Measurements from ENCODE around the gene GPR143. TPM values are rescaled to one million over a fixed set of nuclear protein-coding genes. Genes with fewer than 3 reads are reported as not detected.

Gene GPR143
- total and polyA plus RNA-seq, 9 donors = 1.4 to 4.7 (median 3.5) TPM

DNA sequence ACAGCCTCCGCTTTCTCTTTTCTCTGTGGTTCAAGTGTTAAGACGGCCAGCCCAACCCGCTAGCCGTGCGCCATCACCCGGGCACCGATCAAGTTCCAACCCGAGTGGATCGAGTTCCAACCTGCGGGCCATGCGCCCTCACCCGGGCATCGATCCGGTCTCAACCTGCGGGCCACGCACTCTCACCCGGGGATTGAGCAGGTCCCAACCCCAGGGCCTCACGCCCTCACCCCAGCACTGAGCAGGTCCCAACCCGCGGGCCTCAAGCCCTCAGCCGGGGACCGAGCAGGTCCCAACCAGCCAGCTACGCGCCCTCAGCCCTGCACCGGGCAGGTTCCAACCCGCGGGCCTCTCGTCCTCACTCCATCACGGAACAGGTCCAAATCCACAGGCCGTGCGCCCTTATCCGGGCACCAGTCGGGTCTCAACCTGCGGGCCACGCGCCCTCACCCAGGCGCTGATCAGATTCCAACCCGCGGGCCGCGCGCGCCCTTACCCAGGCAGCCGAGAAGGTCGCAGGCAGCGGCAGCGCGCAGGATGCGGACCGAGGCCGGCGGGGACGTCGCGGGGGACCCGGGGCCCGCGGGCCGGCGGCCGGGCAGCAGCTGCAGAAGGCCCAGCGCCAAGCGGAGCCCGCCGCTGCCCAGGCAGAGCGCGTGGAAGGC lies 443 bp downstream of the GPR143 start:
- 21 to 30% (median 28%) methylated on average over 64 to 67 of the region's 67 CpGs for WGBS, 3 donors
- no peaks in the 10 kb centered on the region for H3K9me3 ChIP-seq
- no peaks in the 10 kb centered on the region for H3K36me3 ChIP-seq
- DNase-seq = peak in 1 of 5 donors; percentile 25
- no peak overlapping the region for H3K4me3 ChIP-seq
- no peak for TF ChIP-seq POLR2A (IDR thresholded peaks at IDR 0.05)
- TF ChIP-seq, protein P1, sequence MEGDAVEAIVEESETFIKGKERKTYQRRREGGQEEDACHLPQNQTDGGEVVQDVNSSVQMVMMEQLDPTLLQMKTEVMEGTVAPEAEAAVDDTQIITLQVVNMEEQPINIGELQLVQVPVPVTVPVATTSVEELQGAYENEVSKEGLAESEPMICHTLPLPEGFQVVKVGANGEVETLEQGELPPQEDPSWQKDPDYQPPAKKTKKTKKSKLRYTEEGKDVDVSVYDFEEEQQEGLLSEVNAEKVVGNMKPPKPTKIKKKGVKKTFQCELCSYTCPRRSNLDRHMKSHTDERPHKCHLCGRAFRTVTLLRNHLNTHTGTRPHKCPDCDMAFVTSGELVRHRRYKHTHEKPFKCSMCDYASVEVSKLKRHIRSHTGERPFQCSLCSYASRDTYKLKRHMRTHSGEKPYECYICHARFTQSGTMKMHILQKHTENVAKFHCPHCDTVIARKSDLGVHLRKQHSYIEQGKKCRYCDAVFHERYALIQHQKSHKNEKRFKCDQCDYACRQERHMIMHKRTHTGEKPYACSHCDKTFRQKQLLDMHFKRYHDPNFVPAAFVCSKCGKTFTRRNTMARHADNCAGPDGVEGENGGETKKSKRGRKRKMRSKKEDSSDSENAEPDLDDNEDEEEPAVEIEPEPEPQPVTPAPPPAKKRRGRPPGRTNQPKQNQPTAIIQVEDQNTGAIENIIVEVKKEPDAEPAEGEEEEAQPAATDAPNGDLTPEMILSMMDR (IDR thresholded peaks at IDR 0.05) = no peak
- TF ChIP-seq EP300 (IDR thresholded peaks at IDR 0.05) = no peak
- no peaks in the 10 kb centered on the region for H3K27me3 ChIP-seq
- no peak overlapping the region for H3K27ac ChIP-seq
- intact Hi-C loops (cut with DNase I) = no loop called here
- H3K4me1 ChIP-seq (ENCODE audit: insufficient read depth) = peaks cover 2% of the 10 kb centered on the region

DNA sequence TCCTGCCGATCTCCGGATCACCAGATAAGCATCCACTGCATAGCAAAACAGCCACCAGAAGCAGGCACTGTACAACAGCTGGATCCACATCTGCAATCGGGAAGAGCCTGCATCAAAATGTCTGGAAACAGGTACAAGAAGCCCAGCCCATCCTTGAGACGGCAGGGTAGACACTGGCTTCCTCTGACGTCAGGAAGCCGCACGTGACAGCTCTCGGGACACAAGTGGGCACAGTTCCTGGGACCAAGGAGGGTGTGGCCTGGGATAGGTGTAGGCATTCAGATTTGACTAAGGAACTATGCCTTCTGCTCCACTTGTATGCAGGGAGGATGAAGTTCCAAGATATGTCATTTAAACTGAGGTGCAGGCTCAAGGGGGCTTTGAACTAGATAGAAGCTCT lies 6.3 kb downstream of the GPR143 start:
- WGBS, 3 donors = 70 to 79% (median 76%) methylated on average over 8 of the region's 8 CpGs
- Histone ChIP-seq H3K27ac (no peak overlapping the region), H3K36me3 (no peaks in the 10 kb centered on the region), H3K9me3 (no peaks in the 10 kb centered on the region), H3K4me3 (no peak overlapping the region), H3K4me1 (ENCODE audit: insufficient read depth) (no peaks in the 10 kb centered on the region), H3K27me3 (no peaks in the 10 kb centered on the region)
- intact Hi-C loops (cut with DNase I) = no loop called here
- TF ChIP-seq POLR2A (IDR thresholded peaks at IDR 0.05) = no peak
- TF ChIP-seq, protein P1 (IDR thresholded peaks at IDR 0.05) = no peak
- no peak for DNase-seq

DNA sequence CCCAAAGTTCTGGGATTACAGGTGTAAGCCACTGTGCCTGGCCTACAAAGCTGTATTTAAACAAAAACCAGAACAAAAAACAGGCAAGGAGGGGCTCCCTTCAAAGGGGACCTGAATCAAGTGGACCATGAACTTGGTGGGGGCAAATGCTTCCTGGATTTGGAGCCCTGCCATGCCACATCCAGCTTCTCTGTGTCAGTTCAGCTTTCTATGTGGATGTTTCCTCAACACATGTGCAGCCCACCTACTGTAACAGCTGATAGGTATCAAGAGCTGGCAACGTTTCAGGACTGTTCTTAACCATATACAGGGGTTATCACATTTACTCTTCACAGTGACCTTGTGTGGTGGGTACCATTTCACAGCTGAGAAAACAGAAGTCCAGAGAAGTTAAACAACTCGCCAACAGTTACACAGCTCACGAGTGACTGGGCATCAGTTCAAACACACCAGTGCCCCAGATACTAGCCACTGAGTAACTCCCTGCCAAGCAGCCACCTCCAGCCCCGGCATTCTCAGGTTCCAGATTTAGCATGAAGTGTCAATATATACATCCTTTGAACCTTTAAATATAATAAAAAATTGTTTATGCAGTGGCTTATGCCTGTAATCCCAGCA lies 7.5 kb downstream of the GPR143 start:
- Histone ChIP-seq H3K27me3 (no peaks in the 10 kb centered on the region), H3K9me3 (no peaks in the 10 kb centered on the region), H3K4me1 (ENCODE audit: insufficient read depth) (no peaks in the 10 kb centered on the region), H3K36me3 (no peaks in the 10 kb centered on the region), H3K4me3 (no peak overlapping the region), H3K27ac (no peak overlapping the region)
- intact Hi-C loops (cut with DNase I) = no loop called here
- DNase-seq = no peak
- TF ChIP-seq, protein P1 (IDR thresholded peaks at IDR 0.05) = no peak
- no peak for TF ChIP-seq EP300 (IDR thresholded peaks at IDR 0.05)
- TF ChIP-seq POLR2A (IDR thresholded peaks at IDR 0.05) = no peak
- 37 to 58% (median 48%) methylated on average over 4 of the region's 4 CpGs for WGBS, 3 donors

DNA sequence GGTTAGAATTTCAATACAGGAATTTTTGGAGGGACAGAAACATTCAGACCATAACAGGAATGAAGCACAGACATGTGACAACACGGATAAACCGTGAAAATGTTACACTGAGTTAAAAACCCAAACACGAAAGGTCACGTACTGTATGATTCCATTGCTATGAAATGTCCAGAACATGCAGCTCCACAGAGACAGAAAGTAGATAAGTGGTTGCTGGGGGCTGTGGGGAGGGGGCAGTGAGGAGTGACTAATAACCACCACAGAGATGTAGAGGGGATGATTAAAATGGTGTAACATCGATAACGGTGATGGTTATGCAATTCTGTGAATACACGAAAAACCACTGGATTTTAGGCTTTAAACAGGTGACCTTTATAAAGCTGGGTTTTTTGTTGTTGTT lies 8.3 kb downstream of the GPR143 start:
- 89 to 91% (median 89%) methylated on average over 7 of the region's 7 CpGs for WGBS, 3 donors
- H3K27me3 ChIP-seq = no peaks in the 10 kb centered on the region

DNA sequence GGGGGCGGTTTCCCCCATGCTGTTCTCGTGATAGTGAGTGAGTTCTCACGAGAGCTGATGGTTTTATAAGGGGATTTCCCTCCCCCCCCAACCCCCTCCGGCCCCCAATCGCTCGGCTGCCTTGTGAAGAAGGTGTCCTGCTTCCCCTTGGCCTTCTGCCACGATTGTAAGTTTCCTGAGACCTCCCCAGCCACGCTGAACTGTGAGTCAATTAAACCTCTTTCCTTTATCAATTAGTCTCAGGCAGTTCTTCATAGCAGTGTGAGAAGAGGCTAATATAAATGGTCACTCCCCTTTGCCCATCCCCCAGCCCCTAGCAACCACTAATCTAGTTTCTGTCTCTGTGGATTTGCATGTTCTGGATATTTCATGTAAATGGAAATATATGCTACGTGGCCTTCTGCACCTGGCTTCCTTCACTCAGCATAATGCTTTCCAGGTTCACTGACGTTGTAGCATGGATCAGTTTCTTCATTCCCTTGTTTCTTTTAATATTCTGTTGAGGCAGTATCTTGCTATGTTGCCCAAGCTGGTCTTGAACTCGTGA lies 16.4 kb downstream of the GPR143 start:
- 58 to 61% (median 59%) methylated on average over 11 of the region's 11 CpGs for WGBS, 3 donors
- intact Hi-C loops (cut with DNase I) = no loop called here
- TF ChIP-seq EP300 (IDR thresholded peaks at IDR 0.05) = no peak
- TF ChIP-seq, protein P1 (IDR thresholded peaks at IDR 0.05) = no peak
- no peak for TF ChIP-seq POLR2A (IDR thresholded peaks at IDR 0.05)
- no peak overlapping the region for H3K27ac ChIP-seq
- no peaks in the 10 kb centered on the region for H3K27me3 ChIP-seq
- no peaks in the 10 kb centered on the region for H3K4me1 ChIP-seq (ENCODE audit: insufficient read depth)
- no peaks in the 10 kb centered on the region for H3K36me3 ChIP-seq
- no peaks in the 10 kb centered on the region for H3K9me3 ChIP-seq
- no peak overlapping the region for H3K4me3 ChIP-seq
- DNase-seq = no peak

More for the DNA sequence above, 8.3 kb downstream of the GPR143 start:
- DNase-seq = no peak
- intact Hi-C loops (cut with DNase I) = no loop called here
- no peak overlapping the region for H3K27ac ChIP-seq
- no peaks in the 10 kb centered on the region for H3K4me1 ChIP-seq (ENCODE audit: insufficient read depth)
- H3K36me3 ChIP-seq = no peaks in the 10 kb centered on the region
- no peaks in the 10 kb centered on the region for H3K9me3 ChIP-seq
- no peak for TF ChIP-seq POLR2A (IDR thresholded peaks at IDR 0.05)
- TF ChIP-seq EP300 (IDR thresholded peaks at IDR 0.05) = no peak
- no peak overlapping the region for H3K4me3 ChIP-seq

All from ovary (tissue), 9 donors.